ENCODE measurements around the gene BUD13.
"Not testable (repeated sequence)": the region's sequence is repeated elsewhere in the genome, so short reads cannot be mapped to it uniquely, and the experiment has no call there.

Gene BUD13, protein sequence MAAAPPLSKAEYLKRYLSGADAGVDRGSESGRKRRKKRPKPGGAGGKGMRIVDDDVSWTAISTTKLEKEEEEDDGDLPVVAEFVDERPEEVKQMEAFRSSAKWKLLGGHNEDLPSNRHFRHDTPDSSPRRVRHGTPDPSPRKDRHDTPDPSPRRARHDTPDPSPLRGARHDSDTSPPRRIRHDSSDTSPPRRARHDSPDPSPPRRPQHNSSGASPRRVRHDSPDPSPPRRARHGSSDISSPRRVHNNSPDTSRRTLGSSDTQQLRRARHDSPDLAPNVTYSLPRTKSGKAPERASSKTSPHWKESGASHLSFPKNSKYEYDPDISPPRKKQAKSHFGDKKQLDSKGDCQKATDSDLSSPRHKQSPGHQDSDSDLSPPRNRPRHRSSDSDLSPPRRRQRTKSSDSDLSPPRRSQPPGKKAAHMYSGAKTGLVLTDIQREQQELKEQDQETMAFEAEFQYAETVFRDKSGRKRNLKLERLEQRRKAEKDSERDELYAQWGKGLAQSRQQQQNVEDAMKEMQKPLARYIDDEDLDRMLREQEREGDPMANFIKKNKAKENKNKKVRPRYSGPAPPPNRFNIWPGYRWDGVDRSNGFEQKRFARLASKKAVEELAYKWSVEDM

GRCh38 chr11:116772443-116773202, at the start of gene BUD13:
Gene BUD13 (minus strand): TSS chr11:116772987. CDS start chr11:116772964, 23 bp downstream.
- peak; percentile 92 for DNase-seq (ENCODE audit: low spot score)

DNA sequence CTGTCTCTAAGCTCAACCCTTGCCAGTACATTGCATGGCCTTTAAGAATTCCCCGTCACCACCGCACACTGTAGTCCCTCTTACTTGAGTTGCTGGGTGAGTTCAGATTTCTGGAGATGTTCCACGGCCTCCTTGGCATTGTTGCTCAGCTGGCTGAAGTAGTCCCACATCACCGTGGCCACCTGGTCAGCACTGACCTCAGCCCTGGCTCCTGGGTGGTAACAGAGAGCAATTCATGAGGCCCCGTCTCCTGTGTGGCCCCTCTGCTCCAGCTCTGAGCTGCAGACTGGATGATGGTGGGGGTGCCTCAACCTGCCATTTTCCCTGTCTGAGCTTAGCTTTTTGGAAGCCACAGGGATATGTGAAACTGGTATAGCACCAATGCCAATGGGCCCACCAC, 49.8 kb upstream of the BUD13 start:
- DNase-seq (ENCODE audit: low spot score) = no peak

DNA sequence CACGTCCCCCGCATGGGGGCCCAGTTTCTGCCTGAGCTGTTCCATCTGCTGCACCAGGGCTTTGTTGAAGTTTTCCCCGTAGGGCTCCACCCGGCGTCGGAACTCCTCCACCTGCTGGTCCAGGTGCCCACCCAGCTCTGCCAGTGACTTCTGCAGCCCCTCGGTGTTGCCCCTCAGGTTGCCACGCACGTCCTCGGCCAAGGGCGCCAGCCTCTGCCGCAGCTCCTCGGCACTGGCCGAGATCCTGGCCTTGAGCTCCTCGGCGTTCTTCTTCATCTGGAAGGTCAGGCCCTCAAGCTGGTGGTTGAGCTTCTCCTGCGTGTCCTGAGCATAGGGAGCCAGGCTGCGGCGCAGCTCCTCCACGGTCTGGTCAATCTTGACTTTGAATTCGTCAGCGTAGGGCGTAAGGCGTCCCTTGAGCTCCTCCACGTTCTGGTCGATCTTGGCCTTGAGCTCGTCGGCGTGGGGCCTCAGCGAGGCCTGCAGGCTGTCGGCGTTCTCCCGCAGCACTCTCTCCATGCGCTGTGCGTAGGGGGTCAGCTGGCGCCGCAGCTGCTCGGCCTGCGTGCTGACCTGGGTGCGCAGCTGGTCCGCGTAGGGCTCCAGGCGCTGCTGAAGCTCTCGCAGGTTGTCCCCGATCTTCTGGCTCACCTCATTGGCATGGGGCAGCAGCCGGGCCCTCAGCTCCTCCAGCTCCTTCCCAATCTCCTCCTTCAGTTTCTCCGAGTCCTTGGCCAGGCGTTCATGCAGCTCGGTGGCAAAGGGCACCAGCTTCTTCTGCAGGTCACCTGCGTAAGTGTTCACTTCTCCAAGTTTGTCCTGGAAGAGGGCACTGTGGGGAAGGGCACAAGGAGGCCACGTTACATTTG, 48.5 kb upstream of the BUD13 start:
- no peak for DNase-seq (ENCODE audit: low spot score)

GRCh38 chr11:116819049-116819448, 46.3 kb upstream of the BUD13 start:
- DNase-seq (ENCODE audit: low spot score) = no peak

GRCh38 chr11:116814502-116814901, 41.7 kb upstream of the BUD13 start:
- no peak for DNase-seq (ENCODE audit: low spot score)

GRCh38 chr11:116813781-116814471, 41.1 kb upstream of the BUD13 start:
- no peak for DNase-seq (ENCODE audit: low spot score)

GRCh38 chr11:116813170-116813569, 40.4 kb upstream of the BUD13 start:
- no peak for DNase-seq (ENCODE audit: low spot score)

DNA sequence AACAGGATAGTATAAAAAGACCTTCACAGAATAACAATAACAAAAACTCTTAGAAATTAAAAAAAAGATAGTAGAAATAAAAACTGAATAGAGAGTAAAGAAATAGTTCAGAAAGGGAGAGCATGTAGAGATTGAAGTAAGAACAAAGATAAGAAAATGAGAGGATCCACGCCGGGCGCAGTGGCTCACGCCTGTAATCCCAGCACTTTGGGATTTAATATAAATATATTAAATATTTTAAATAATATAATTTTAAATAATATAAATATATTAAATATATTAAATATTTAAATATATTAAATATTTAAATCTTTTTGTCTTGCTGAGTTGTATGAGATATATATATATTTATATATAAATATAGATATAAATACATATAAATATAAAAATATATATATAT, 39.3 kb upstream of the BUD13 start:
- DNase-seq (ENCODE audit: low spot score) = no peak

- no peak for DNase-seq (ENCODE audit: low spot score)
Measured at GRCh38 chr11:116811194-116811593, 38.4 kb upstream of the BUD13 start.

- DNase-seq (ENCODE audit: low spot score) = no peak
Measured at GRCh38 chr11:116808262-116809175, 35.7 kb upstream of the BUD13 start.

DNA sequence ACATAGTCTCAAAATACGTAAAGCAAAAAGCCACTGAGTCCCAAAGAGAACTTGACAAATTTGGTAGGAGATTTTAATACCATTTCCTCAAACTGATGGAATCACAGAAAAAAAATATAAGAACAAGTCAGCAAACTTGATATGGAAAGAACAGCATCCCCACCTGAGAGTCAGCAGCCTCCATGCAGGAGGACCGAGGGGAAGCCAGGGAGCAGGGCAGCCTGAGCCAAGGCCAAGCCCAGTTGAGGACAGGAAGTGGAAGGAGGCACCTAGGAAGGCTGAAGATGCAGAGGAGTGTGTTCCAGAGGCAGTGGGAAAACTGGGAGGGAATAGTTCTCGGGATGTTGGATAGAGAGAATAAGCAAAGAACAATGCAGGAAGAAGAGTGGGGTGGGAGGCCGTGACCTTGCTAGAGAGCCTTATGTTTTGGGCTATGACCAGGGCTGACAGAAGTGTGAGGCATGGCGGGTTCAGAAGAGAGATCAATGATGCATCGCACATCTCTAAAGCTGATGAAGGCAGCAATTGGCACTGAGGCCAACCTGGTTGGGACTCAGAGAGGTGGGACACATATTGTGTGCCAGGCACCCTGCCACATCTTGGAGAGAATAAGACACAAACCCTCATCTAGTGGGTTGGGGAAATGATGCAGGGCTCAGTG, 34.9 kb upstream of the BUD13 start:
- no peak for DNase-seq (ENCODE audit: low spot score)

- DNase-seq (ENCODE audit: low spot score) = no peak
Measured at GRCh38 chr11:116804001-116804400, 31.2 kb upstream of the BUD13 start.

- DNase-seq (ENCODE audit: low spot score) = not testable (repeated sequence)
Measured at GRCh38 chr11:116801662-116802061, 28.9 kb upstream of the BUD13 start.

- no peak for DNase-seq (ENCODE audit: low spot score)
Measured at GRCh38 chr11:116800610-116801009, 27.8 kb upstream of the BUD13 start.

DNA sequence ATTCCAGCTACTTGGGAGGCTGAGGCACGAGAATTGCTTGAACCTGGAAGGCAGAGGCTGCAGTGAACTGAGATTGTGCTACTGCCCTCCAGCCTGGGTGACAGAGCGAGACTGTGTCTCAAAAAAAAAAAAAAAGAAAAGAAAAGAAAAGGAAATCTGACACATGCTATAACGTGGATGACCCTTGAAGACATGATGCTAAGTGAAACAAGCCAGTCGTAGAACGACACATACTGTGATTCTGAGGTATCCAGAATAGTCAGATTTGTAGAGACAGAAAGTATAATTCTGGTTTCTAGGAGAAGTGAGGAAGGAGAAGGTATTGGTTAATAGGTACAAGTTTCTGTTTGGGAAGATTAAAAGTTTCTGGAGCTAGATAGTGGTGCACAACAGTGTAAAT, 25.6 kb upstream of the BUD13 start:
- DNase-seq (ENCODE audit: low spot score) = no peak

- no peak for DNase-seq (ENCODE audit: low spot score)
Measured at GRCh38 chr11:116797816-116798215, 25.0 kb upstream of the BUD13 start.

GRCh38 chr11:116796548-116796947, 23.8 kb upstream of the BUD13 start:
- DNase-seq (ENCODE audit: low spot score) = no peak

- no peak for DNase-seq (ENCODE audit: low spot score)
Measured at GRCh38 chr11:116794851-116795250, 22.1 kb upstream of the BUD13 start.

- DNase-seq (ENCODE audit: low spot score) = no peak
Measured at GRCh38 chr11:116793772-116794097, 20.9 kb upstream of the BUD13 start.

Measured in NAMALWA (cell line).